Activated CD4-positive, alpha-beta memory T cell treated with anti-CD3 and anti-CD28 coated beads, Interleukin-2, amount 10 ng/mL, durations not matched to agents 7 days and 5 days (primary cell): ENCODE results near the gene DOLPP1. TPM values are rescaled to one million over a fixed set of nuclear protein-coding genes. Genes with fewer than 3 reads are reported as not detected.
"Not testable (repeated sequence)": the region's sequence is repeated elsewhere in the genome, so short reads cannot be mapped to it uniquely, and the experiment has no call there.

Source experiments
- CTCF ChIA-PET: fragments of 350-600 bp; sonication (Branson Sonifier 250); formaldehyde crosslinking; loops from one replicate; lab custom pipeline; 2021; ENCODE audit warnings: antibody characterized with exemption, inconsistent platforms; lab: Charles Lee
- POLR2A ChIA-PET: fragments of 350-600 bp; sonication (Branson Sonifier 250); formaldehyde crosslinking; loops from one replicate; lab custom pipeline; 2021; ENCODE audit warnings: antibody characterized with exemption; lab: Charles Lee
- DNase-seq: peaks from one replicate; pipeline ENCODE4 v3.0.0-alpha.2; 2020
- H3K27ac Mint-ChIP-seq: one replicate; pipeline ENCODE4 v1.8.0; 2021; ENCODE audit warnings: mild to moderate bottlenecking, mixed read lengths
- H3K27me3 Mint-ChIP-seq: one replicate; pipeline ENCODE4 v1.8.0; 2021; ENCODE audit warnings: mixed read lengths
- H3K36me3 Mint-ChIP-seq: one replicate; pipeline ENCODE4 v1.8.0; 2021; ENCODE audit warnings: low read depth, mixed read lengths
- H3K4me1 Mint-ChIP-seq: one replicate; pipeline ENCODE4 v1.8.0; 2021; ENCODE audit warnings: mixed read lengths
- H3K4me3 Mint-ChIP-seq: one replicate; pipeline ENCODE4 v1.8.0; 2021; ENCODE audit warnings: mild to moderate bottlenecking, mixed read lengths
- H3K9me3 Mint-ChIP-seq: one replicate; pipeline ENCODE4 v1.8.0; 2021; ENCODE audit warnings: mixed read lengths
- total RNA-seq, 2 experiments: library from RNA; stranded (reverse); gene quantifications; one replicate each; pipeline ENCODE4 v1.2.3, GENCODE V29; 2021

Gene DOLPP1, protein sequence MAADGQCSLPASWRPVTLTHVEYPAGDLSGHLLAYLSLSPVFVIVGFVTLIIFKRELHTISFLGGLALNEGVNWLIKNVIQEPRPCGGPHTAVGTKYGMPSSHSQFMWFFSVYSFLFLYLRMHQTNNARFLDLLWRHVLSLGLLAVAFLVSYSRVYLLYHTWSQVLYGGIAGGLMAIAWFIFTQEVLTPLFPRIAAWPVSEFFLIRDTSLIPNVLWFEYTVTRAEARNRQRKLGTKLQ
- total RNA-seq, result 10 to 100 TPM; 12.9 to 16.3 TPM

DNA sequence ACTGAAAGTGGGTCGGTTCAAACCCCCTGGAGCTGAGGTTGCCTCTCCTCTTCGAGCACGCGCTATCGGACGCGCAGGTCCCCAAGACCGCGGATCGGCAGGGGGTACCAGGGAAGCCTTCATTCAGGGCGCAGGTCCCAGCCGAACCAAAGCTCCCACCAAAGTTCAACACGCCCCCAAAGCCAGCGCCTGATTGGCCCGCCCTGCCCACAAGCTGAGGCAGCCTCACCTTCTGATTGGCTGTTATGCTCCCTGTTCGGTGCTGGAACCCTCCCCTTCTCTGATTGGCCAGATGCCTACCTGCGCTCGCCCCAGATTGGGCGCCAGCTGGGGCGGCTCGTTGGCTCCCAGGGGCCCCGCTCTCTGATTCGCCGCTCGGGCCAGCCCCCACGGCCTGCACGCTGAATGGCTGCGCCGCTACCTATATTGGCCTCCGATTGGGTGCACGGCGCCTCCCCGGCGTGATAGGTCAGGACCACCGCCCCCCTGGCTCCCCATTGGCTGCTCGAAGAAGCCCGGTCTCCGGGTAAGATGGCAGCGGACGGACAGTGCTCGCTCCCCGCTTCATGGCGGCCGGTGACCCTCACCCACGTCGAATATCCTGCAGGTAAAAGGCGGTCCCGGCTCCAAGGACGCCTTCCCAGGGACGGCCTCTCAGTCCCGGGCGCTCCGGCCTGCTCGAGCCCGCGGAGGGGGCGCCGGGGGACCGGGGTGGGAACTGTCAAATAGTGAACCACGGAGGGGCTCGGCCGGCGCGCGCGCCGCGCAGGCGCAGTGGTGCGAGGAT lies at the start of gene DOLPP1:
Gene DOLPP1, plus strand, starts transcription at position 511 of the 787 bp plus-strand sequence. Its CDS starts 21 bp downstream, at position 532.
- Mint-ChIP-seq H3K4me3 (peak within 1 kb of the TSS; percentile 87), H3K4me1 (peaks cover 28% of the 10 kb centered on the region), H3K27ac (peak within 1 kb of the TSS; percentile 76), H3K36me3 (peaks cover 3% of the 10 kb centered on the region), H3K9me3 (no peaks in the 10 kb centered on the region), H3K27me3 (no peaks in the 10 kb centered on the region)
- peak; percentile 99 for DNase-seq
- POLR2A ChIA-PET, result interaction anchor here (0.6 to 3.1 kb wide), 14 partner anchors 10 to 546 kb away, joined by 3 to 25 read pairs (median 3); partner anchors contain the start of genes DOLK, ENDOG, MIGA2 and NUP188
- CTCF ChIA-PET, result interaction anchor here (0.6 to 2.6 kb wide), 13 partner anchors 11 to 938 kb away, joined by 3 to 11 read pairs (median 3); partner anchors contain the start of genes ENDOG and MIGA2

DNA sequence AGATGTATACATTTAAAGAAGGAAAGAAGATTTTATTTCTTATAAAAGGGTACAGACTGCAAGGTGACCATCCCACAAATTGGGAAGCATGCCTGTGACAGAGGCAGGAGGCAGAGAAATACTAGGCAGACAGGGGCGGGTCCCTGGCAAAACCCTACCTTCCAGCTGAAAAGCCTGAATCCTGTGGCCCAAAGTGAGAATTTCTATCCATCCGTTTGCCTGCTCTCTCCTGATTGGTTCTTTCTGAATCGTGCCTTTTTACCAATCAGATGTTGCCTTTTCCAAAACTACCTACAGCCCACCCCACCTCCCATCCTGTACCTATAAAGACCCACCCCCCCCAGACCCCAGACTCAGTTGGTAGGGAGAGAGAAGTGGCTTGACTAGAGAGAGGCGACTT lies 49.4 kb upstream of the DOLPP1 start:
- CTCF ChIA-PET, result no interaction called here
- POLR2A ChIA-PET, result no interaction called here
- no peak overlapping the region for H3K4me3 Mint-ChIP-seq
- peaks cover 22% of the 10 kb centered on the region for H3K4me1 Mint-ChIP-seq
- DNase-seq, result no peak
- no peaks in the 10 kb centered on the region for H3K36me3 Mint-ChIP-seq
- H3K9me3 Mint-ChIP-seq, result no peaks in the 10 kb centered on the region
- H3K27me3 Mint-ChIP-seq, result no peaks in the 10 kb centered on the region
- no peak overlapping the region for H3K27ac Mint-ChIP-seq

DNA sequence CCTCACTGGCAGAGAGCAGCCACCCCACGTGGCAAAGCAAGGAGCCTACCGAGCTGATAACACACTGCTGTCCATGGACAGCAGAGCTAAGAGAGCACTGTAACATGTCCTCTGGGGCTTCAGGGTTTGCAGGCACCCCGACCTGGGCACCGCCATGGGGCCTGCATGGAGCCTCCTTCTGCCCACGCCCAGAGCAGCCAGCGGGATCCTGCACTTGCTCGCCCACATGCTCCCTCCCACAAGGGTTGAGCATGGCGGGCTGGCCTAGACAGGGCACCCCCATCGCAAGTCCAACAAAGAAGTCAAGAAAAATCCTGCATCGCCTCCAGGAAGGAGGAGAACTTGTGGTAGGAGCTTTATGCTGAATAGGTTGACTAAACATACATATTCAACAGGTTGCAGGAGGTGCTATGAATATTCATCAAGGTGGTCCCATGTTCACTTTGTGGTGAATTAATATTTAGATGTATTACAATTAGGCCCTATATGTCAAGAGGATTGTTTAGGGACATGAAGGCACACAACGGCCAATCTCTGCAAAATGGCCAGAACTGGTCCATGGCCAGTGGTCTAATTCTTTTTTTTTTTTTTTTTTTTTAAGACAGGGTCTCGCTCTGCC lies 48.3 kb upstream of the DOLPP1 start:
- POLR2A ChIA-PET, result interaction anchor here (1.2 kb wide), 1 partner anchor 481 kb away, joined by 3 read pairs; the partner anchor contains the start of gene SPTAN1
- H3K27ac Mint-ChIP-seq, result no peak overlapping the region
- no peak for DNase-seq
- CTCF ChIA-PET, result no interaction called here
- peaks cover 23% of the 10 kb centered on the region for H3K4me1 Mint-ChIP-seq
- H3K9me3 Mint-ChIP-seq, result no peaks in the 10 kb centered on the region
- H3K36me3 Mint-ChIP-seq, result no peaks in the 10 kb centered on the region
- H3K27me3 Mint-ChIP-seq, result no peaks in the 10 kb centered on the region
- no peak overlapping the region for H3K4me3 Mint-ChIP-seq

DNA sequence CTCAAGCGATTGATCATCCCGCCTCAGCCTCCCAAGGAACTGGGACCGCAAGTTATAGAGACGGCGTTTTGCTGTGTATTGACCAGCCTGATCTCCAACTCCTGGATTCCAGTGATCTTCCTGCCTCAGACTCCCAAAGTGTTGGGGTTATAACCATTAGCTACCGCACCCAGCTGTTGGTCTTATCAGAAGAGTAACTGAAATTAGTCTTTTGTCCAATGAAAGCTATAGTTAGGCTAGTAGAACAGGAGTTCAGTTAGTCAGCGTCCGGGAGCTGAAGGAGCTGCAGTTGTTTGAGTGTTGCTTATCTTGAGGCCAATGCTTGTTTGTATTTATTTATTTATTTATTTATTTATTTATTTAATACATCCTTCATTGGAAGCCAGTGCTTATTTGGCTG lies 47.7 kb upstream of the DOLPP1 start:
- Mint-ChIP-seq H3K36me3 (no peaks in the 10 kb centered on the region), H3K4me1 (peaks cover 28% of the 10 kb centered on the region), H3K27me3 (no peaks in the 10 kb centered on the region), H3K4me3 (no peak overlapping the region), H3K27ac (no peak overlapping the region), H3K9me3 (no peaks in the 10 kb centered on the region)
- CTCF ChIA-PET, result no interaction called here
- POLR2A ChIA-PET, result interaction anchor here (1.2 kb wide), 1 partner anchor 481 kb away, joined by 3 read pairs; the partner anchor contains the start of gene SPTAN1
- DNase-seq, result no peak

DNA sequence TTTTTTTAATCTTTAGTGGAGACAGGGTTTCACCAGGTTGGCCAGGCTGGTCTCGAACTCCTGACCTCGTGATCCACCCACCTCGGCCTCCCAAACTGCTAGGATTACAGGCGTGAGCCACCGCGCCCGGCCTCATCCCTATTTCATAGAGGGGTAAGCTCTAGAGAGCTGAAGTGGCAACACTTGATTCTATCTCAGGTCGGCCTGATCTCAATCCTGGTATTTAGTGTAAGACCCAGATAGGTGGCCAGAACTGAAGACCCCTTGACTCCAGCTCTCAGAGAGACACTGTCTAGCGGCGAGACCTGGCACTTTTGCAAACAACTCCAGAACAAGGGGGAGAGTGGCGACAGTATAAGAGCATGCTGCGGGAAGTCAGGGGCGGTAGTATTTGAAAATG lies 45.1 kb upstream of the DOLPP1 start:
- H3K27me3 Mint-ChIP-seq, H3K36me3 Mint-ChIP-seq, H3K9me3 Mint-ChIP-seq, DNase-seq: not testable (repeated sequence)
- ChIA-PET CTCF (interaction anchor here (0.5 to 1.8 kb wide), 6 partner anchors 8 to 749 kb away, joined by 3 to 7 read pairs (median 4); partner anchors contain the start of genes DOLPP1, ENDOG and SH3GLB2), POLR2A (interaction anchor here (0.9 to 1.5 kb wide), 3 partner anchors 8 to 75 kb away, joined by 3 to 5 read pairs (median 4); partner anchors contain the start of genes PTPA and SH3GLB2)
- Mint-ChIP-seq H3K4me3 (peak overlapping the region; percentile 92), H3K27ac (peak overlapping the region; percentile 56), H3K4me1 (peaks cover 27% of the 10 kb centered on the region)

DNA sequence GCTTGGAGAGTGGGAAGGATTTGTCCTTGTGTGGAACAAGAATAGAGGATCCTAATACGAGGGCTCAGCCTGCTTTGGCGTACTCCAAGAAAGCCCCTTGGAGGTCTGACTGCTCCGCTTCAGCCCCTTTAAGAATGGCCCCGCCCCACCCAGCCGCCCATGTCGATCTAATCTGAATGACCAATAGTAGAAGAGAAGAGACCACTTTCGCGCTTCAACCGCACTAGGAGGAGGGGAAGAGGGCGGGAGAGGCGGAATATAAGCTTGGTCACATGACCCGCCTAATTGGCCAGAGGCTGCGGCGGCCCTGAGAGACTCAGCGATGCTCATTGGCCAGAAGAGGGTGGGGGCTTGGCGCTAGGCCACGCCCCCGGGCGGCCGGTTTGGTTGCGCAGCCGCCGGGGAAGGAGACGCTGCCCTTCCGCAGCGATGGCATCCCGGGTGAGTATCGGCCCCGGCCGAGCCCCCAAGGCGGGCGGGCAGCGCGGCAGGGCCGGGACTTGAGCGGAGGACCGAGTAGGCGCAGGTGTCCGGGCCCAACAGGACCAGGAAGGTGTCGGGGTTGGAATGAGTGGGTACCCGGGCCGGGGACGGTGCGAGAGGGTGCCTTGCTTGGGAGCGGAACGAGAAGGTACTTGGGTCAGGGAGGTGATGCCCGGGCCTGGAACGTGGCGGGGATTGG lies 44.5 kb upstream of the DOLPP1 start, which contains the start of gene MIGA2:
Gene MIGA2, plus strand, starts transcription at position 386 of the 682 bp plus-strand sequence. CDS start 3,969 bp downstream, outside the sequence.
- Mint-ChIP-seq H3K9me3 (no peaks in the 10 kb centered on the region), H3K4me1 (peaks cover 27% of the 10 kb centered on the region), H3K27me3 (no peaks in the 10 kb centered on the region), H3K27ac (peak within 1 kb of the TSS; percentile 56), H3K36me3 (peaks cover 3% of the 10 kb centered on the region), H3K4me3 (peak within 1 kb of the TSS; percentile 92)
- ChIA-PET CTCF (interaction anchor here (0.5 to 1.8 kb wide), 5 partner anchors 9 to 749 kb away, joined by 3 to 7 read pairs (median 5); partner anchors contain the start of genes DOLPP1, ENDOG and SH3GLB2), POLR2A (interaction anchor here (0.9 to 1.5 kb wide), 3 partner anchors 8 to 75 kb away, joined by 3 to 5 read pairs (median 4); partner anchors contain the start of genes PTPA and SH3GLB2)
- DNase-seq, result peak; percentile 96

DNA sequence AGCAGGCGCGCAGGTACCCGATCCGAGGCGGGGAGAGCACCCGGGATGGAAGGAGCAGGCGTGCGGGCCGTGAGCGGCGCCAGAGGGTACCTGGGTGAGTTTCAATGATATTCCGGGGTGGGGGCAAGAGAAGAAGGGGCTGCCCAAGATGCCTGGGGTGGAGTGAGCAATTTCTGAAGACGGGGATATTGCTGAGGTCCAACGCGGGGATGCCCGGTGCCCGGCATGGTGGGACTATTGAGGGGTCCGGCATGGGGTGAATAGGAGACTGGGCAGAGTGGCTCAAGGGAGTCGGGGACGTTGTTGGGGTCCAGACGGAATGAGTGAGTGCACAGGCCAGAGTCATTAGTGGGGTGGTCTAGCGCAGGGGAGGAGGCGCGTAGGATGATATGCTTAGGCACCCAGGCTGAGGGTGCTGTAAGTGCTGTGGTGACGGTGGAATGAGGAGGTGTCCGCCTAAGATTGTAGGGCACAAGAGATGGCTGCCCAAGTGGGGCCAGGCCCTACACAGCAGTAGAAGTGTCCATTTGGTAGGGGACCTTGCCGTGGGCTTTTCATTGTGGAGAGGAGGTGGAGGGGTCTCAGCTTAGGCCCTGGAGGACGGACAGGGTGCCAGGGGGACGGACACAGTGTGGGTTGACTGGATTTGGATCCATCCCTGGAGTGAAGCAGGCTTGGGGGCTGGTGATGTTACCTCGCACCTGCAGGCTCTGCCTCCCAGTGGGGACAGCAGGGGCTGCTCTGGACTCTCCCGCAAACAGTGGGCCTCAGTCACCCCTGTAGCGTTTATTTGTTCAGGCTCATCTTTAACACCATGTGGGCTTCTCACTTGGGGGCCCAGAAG lies 43.8 kb upstream of the DOLPP1 start:
- no peaks in the 10 kb centered on the region for H3K9me3 Mint-ChIP-seq
- peaks cover 27% of the 10 kb centered on the region for H3K4me1 Mint-ChIP-seq
- DNase-seq, result no peak
- H3K4me3 Mint-ChIP-seq, result peak overlapping the region; percentile 92
- H3K27me3 Mint-ChIP-seq, result no peaks in the 10 kb centered on the region
- CTCF ChIA-PET, result interaction anchor here (0.7 to 1.8 kb wide), 5 partner anchors 9 to 219 kb away, joined by 3 to 7 read pairs (median 5); partner anchors contain the start of genes DOLPP1, ENDOG and SH3GLB2
- POLR2A ChIA-PET, result interaction anchor here (0.6 to 1.5 kb wide), 5 partner anchors 9 to 74 kb away, joined by 3 to 5 read pairs (median 4); partner anchors contain the start of genes PTPA and SH3GLB2
- H3K36me3 Mint-ChIP-seq, result peaks cover 10% of the 10 kb centered on the region
- peak overlapping the region; percentile 56 for H3K27ac Mint-ChIP-seq

DNA sequence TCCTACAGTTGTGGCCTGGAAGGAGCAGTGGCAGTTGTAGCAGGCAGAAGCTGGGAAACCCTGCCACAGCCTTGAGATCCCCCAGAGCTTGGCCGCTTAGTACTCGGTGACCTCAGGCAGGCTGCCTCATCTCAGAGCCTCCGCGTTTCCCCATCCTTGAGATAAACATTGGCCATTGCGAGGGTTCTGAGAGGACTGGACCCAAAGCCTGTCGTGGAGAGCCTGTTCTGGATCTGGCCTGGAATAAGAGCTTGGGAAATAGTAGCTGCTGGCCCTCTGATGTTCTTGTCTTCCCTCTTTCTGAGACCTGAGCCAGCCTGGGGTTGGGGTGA lies 43.2 kb upstream of the DOLPP1 start:
- H3K27ac Mint-ChIP-seq, result peak overlapping the region; percentile 51
- peaks cover 27% of the 10 kb centered on the region for H3K4me1 Mint-ChIP-seq
- ChIA-PET POLR2A (interaction anchor here (0.6 to 1.0 kb wide), 2 partner anchors 15 to 34 kb away, joined by 3 to 5 read pairs; no protein-coding TSS in a partner anchor), CTCF (interaction anchor here (0.7 kb wide), 2 partner anchors 10 to 45 kb away, joined by 3 read pairs; partner anchors contain the start of gene SH3GLB2)
- no peak for DNase-seq
- H3K27me3 Mint-ChIP-seq, result no peaks in the 10 kb centered on the region
- peaks cover 16% of the 10 kb centered on the region for H3K36me3 Mint-ChIP-seq
- no peaks in the 10 kb centered on the region for H3K9me3 Mint-ChIP-seq
- peak overlapping the region; percentile 92 for H3K4me3 Mint-ChIP-seq

DNA sequence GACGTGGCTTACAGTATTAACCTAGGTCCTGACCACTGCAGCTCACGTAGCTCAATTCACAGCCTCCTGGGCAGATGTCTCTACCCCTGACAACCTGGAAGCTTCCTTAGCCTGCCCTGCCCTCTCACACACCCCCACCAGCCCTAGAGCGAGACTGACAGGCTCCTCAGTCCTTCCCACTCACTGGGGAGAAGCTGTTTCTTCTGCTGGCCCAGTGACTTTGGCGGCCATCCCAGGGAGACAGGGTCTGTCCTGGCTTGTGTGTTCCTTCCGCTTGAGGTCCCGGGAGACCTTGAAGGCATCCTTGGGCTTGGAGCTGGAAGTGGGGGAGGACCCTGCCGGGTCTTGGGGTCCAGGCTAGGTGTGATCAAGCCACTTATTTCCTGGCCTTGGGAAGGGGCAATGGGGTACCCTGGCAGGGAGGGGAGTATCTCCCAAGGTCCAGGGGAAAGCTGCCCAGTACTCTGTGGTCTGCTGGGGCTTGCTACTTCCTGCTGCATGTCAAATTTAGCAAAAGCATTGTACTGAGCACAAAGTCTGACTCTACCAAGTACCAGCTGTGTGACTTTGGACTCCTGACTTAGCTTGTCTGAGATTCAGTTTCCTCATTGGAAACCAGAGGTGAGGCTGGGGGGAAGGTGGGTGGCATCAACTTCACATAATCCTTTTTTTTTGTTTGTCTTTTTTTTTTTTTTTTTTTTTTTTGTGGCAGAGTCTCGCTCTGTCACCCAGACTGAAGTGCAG lies 42.6 kb upstream of the DOLPP1 start:
- Mint-ChIP-seq H3K27ac (peak overlapping the region; percentile 51), H3K36me3 (peaks cover 17% of the 10 kb centered on the region), H3K4me1 (peaks cover 27% of the 10 kb centered on the region), H3K9me3 (no peaks in the 10 kb centered on the region), H3K4me3 (peak overlapping the region; percentile 92), H3K27me3 (no peaks in the 10 kb centered on the region)
- DNase-seq, result no peak
- ChIA-PET CTCF (interaction anchor here (0.7 kb wide), 3 partner anchors 10 to 104 kb away, joined by 3 read pairs; partner anchors contain the start of gene SH3GLB2), POLR2A (interaction anchor here (1.0 to 1.4 kb wide), 3 partner anchors 10 to 33 kb away, joined by 3 to 4 read pairs (median 3); partner anchors contain the start of gene SH3GLB2)

DNA sequence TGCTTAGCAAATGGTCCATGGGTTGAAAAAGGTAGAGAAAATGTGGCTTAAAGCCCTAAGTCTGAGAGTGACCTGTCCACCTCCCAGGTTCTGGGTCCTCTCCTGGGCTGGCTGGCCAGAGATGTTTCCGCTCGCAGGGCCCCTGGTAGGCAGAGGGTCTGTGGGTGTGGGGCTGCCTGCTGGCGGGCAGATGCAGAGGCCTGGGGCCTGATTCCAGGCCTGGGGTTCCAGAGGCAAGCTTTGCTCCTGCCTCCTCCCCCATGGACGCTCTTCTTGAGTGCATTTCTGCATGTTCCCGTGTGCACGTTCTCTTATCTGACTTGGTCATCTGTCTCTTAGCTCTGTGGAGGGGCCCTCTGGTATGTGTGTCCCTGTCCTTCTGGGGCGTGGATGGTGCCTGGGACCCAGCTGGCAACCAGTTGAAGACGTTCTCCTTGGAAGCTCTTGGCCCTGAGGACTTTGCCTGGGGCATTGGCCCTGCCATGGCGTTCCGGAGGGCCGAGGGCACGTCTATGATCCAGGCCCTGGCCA lies 40.7 kb upstream of the DOLPP1 start:
- Mint-ChIP-seq H3K27ac (no peak overlapping the region), H3K36me3 (peaks cover 20% of the 10 kb centered on the region), H3K9me3 (no peaks in the 10 kb centered on the region), H3K4me1 (peaks cover 27% of the 10 kb centered on the region), H3K27me3 (no peaks in the 10 kb centered on the region), H3K4me3 (no peak overlapping the region)
- ChIA-PET POLR2A (no interaction called here), CTCF (no interaction called here)
- DNase-seq, result no peak
